Common myeloid progenitor, CD34-positive (primary cell): ENCODE data around the gene CCDC158.

Source experiments
- CTCF ChIA-PET: fragments of 350-600 bp; sonication (Branson Sonifier 250); formaldehyde crosslinking; loops from one replicate; lab custom pipeline; 2021; ENCODE audit warnings: antibody characterized with exemption; lab: Charles Lee
- POLR2A ChIA-PET: fragments of 350-600 bp; sonication (Branson Sonifier 250); formaldehyde crosslinking; loops from one replicate; lab custom pipeline; 2021; ENCODE audit warnings: antibody characterized with exemption; lab: Charles Lee
- DNase-seq, 3 donors: peaks; one replicate each; pipeline versions ENCODE4 v3.0.0 to v3.0.0-alpha.2; 2013
- H3K27ac ChIP-seq, 2 experiments: 1 replicate in 1 of 2; 2 replicates in 1 of 2; pipeline ENCODE4 v1.7.0; 2013; ENCODE audit warnings: inconsistent platforms in 2 of 2, low read length in 2 of 2, mild to moderate bottlenecking in 2 of 2, low read depth in 1 of 2, moderate library complexity in 1 of 2; ENCODE audit not compliant: severe bottlenecking in 2 of 2, insufficient read depth in 1 of 2, poor library complexity in 1 of 2
- H3K27me3 ChIP-seq, 5 experiments: replicated peaks in 2 of 5; 1 replicate in 3 of 5; 2 replicates in 2 of 5; pipeline versions ENCODE4 v1.6.1 to v1.7.0; 2013; ENCODE audit warnings: low read length in 4 of 5, mild to moderate bottlenecking in 2 of 5, moderate library complexity in 2 of 5, inconsistent platforms in 1 of 5; ENCODE audit not compliant: insufficient read depth in 5 of 5, control insufficient read depth in 4 of 5
- H3K36me3 ChIP-seq, 4 experiments: 1 replicate in 2 of 4; 2 replicates in 2 of 4; pipeline versions ENCODE4 v1.6.1 to v1.7.0; 2013; ENCODE audit warnings: low read length in 3 of 4, control low read depth in 1 of 4, mild to moderate bottlenecking in 1 of 4; ENCODE audit not compliant: control insufficient read depth in 4 of 4, insufficient read depth in 4 of 4
- H3K4me1 ChIP-seq, 4 experiments: 1 replicate in 3 of 4; 2 replicates in 1 of 4; pipeline versions ENCODE4 v1.6.1 to v1.7.1; 2013; ENCODE audit warnings: low read length in 3 of 4, mild to moderate bottlenecking in 3 of 4, control low read depth in 1 of 4, inconsistent platforms in 1 of 4, moderate library complexity in 1 of 4; ENCODE audit not compliant: control insufficient read depth in 4 of 4, insufficient read depth in 4 of 4; ENCODE audit errors: control extremely low read depth in 1 of 4
- H3K4me3 ChIP-seq, 7 experiments: 1 replicate in 4 of 7; 2 replicates in 3 of 7; pipeline versions ENCODE4 v1.5.1 to v1.7.0; 2013; ENCODE audit warnings: mild to moderate bottlenecking in 7 of 7, low read length in 6 of 7, moderate library complexity in 6 of 7, inconsistent platforms in 2 of 7, low read depth in 2 of 7, control low read depth in 1 of 7; ENCODE audit not compliant: insufficient read depth in 4 of 7, control insufficient read depth in 1 of 7; ENCODE audit errors: extremely low read depth in 1 of 7
- H3K9me3 ChIP-seq, 5 experiments: 1 replicate in 4 of 5; 2 replicates in 1 of 5; pipeline versions ENCODE4 v1.6.1 to v1.7.1; 2013; ENCODE audit warnings: low read length in 4 of 5, mild to moderate bottlenecking in 2 of 5, inconsistent platforms in 1 of 5, low read depth in 1 of 5, moderate library complexity in 1 of 5; ENCODE audit not compliant: control insufficient read depth in 4 of 5, insufficient read depth in 2 of 5; ENCODE audit errors: control extremely low read depth in 1 of 5
- WGBS: methylation state at CpG from one replicate; pipeline ENCODE4 v1.1.5; 2013; ENCODE audit not compliant: insufficient coverage; 5-methylcytosine and 5-hydroxymethylcytosine counted together

Gene CCDC158

GRCh38 chr4:76447393-76447851 is 26.5 kb upstream of the CCDC158 start:
- ChIA-PET CTCF (interaction anchor here (1.2 kb wide), 1 partner anchor 17 kb away, joined by 3 read pairs; no protein-coding TSS in a partner anchor), POLR2A (no interaction called here)
- no CpG with 5 or more reads among the region's 1 CpG for WGBS
- Histone ChIP-seq H3K36me3 (no peaks in the 10 kb centered on the region), H3K4me1 (no peaks in the 10 kb centered on the region), H3K4me3 (no peak overlapping the region), H3K27ac (no peak overlapping the region), H3K9me3 (no peaks in the 10 kb centered on the region), H3K27me3 (no peaks in the 10 kb centered on the region)
- no peak for DNase-seq

GRCh38 chr4:76445911-76446310 is 25.0 kb upstream of the CCDC158 start:
- Histone ChIP-seq H3K36me3 (no peaks in the 10 kb centered on the region), H3K9me3 (no peaks in the 10 kb centered on the region), H3K4me1 (no peaks in the 10 kb centered on the region), H3K27me3 (no peaks in the 10 kb centered on the region), H3K27ac (no peak overlapping the region), H3K4me3 (no peak overlapping the region)
- DNase-seq, result no peak
- 100% methylated on average over 1 of the region's 2 CpGs for WGBS
- ChIA-PET CTCF (no interaction called here), POLR2A (no interaction called here)

GRCh38 chr4:76443376-76443775 is 22.4 kb upstream of the CCDC158 start:
- H3K4me1 ChIP-seq, result no peaks in the 10 kb centered on the region
- H3K36me3 ChIP-seq, result no peaks in the 10 kb centered on the region
- ChIA-PET CTCF (interaction anchor here (1.1 kb wide), 1 partner anchor 9 kb away, joined by 3 read pairs; no protein-coding TSS in a partner anchor), POLR2A (no interaction called here)
- H3K27ac ChIP-seq, result no peak overlapping the region
- peaks cover 0 to 6% (median 2%) of the 10 kb centered on the region in 5 experiments for H3K9me3 ChIP-seq
- no CpG with 5 or more reads among the region's 1 CpG for WGBS
- DNase-seq, result no peak
- no peak overlapping the region for H3K4me3 ChIP-seq
- H3K27me3 ChIP-seq, result no peaks in the 10 kb centered on the region

- no CpG with 5 or more reads among the region's 3 CpGs for WGBS
- H3K27ac ChIP-seq, result no peak overlapping the region
- H3K36me3 ChIP-seq, result no peaks in the 10 kb centered on the region
- no peak overlapping the region for H3K4me3 ChIP-seq
- H3K9me3 ChIP-seq, result peaks cover 0 to 6% (median 2%) of the 10 kb centered on the region in 5 experiments
- ChIA-PET CTCF (interaction anchor here (2.5 kb wide), 1 partner anchor 11 kb away, joined by 9 read pairs; no protein-coding TSS in a partner anchor), POLR2A (no interaction called here)
- no peaks in the 10 kb centered on the region for H3K27me3 ChIP-seq
- no peak for DNase-seq
- H3K4me1 ChIP-seq, result no peaks in the 10 kb centered on the region
Observed at GRCh38 chr4:76442807-76443206, 21.9 kb upstream of the CCDC158 start.

- POLR2A ChIA-PET, result no interaction called here
- Histone ChIP-seq H3K9me3 (peaks cover 0 to 6% (median 2%) of the 10 kb centered on the region in 5 experiments), H3K27ac (no peak overlapping the region), H3K4me1 (no peaks in the 10 kb centered on the region), H3K27me3 (no peaks in the 10 kb centered on the region), H3K36me3 (no peaks in the 10 kb centered on the region), H3K4me3 (no peak overlapping the region)
- DNase-seq, result no peak
- 100% methylated on average over 3 of the region's 9 CpGs for WGBS
- CTCF ChIA-PET, result interaction anchor here (2.5 kb wide), 1 partner anchor 10 kb away, joined by 9 read pairs; no protein-coding TSS in a partner anchor
Observed at GRCh38 chr4:76441881-76442280, 20.9 kb upstream of the CCDC158 start.

- DNase-seq, result no peak
- ChIA-PET CTCF (interaction anchor here (1.5 kb wide), 1 partner anchor 65 kb away, joined by 6 read pairs; no protein-coding TSS in a partner anchor), POLR2A (no interaction called here)
- peaks cover 0 to 7% (median 1%) of the 10 kb centered on the region in 4 experiments for H3K4me1 ChIP-seq
- H3K36me3 ChIP-seq, result no peaks in the 10 kb centered on the region
- peaks cover 0 to 9% (median 0%) of the 10 kb centered on the region in 5 experiments for H3K27me3 ChIP-seq
- peaks cover 0 to 6% (median 2%) of the 10 kb centered on the region in 5 experiments for H3K9me3 ChIP-seq
- H3K4me3 ChIP-seq, result no peak overlapping the region
- H3K27ac ChIP-seq, result no peak overlapping the region
- WGBS, result 100% methylated on average over 1 of the region's 2 CpGs
Observed at GRCh38 chr4:76439491-76439890, 18.6 kb upstream of the CCDC158 start.

- H3K9me3 ChIP-seq, result peaks cover 0 to 6% (median 2%) of the 10 kb centered on the region in 5 experiments
- H3K27ac ChIP-seq, result no peak overlapping the region
- 54% methylated on average over 5 of the region's 7 CpGs for WGBS
- ChIA-PET CTCF (interaction anchor here (1.0 to 9.5 kb wide), 5 partner anchors 11 to 258 kb away, joined by 3 to 105 read pairs (median 4); partner anchors contain the start of gene STBD1), POLR2A (interaction anchor here (0.5 kb wide), 1 partner anchor 680 kb away, joined by 9 read pairs; no protein-coding TSS in a partner anchor)
- no peaks in the 10 kb centered on the region for H3K36me3 ChIP-seq
- H3K4me3 ChIP-seq, result peak overlapping the region in 5 of 7 experiments; percentile 26 to 54 (median 45)
- DNase-seq, result no peak
- peaks cover 0 to 9% (median 0%) of the 10 kb centered on the region in 5 experiments for H3K27me3 ChIP-seq
- H3K4me1 ChIP-seq, result peaks cover 0 to 7% (median 1%) of the 10 kb centered on the region in 4 experiments
Observed at GRCh38 chr4:76435528-76436319, 14.8 kb upstream of the CCDC158 start.
